Right atrium auricular region (tissue), 2 donors: Measurements from ENCODE around the gene TYR. TPM values are rescaled to one million over a fixed set of nuclear protein-coding genes. Genes with fewer than 3 reads are reported as not detected.

Source experiments
- DNase-seq: peaks from one replicate; pipeline ENCODE4 v3.0.0-alpha.2; 2019; ENCODE audit warnings: low spot score
- H3K27ac ChIP-seq, 2 donors: fragments of 200-600 bp; sonication (generic); 1 replicate in 1 of 2; 2 replicates in 1 of 2; pipeline ENCODE4 v1.5.1; 2016 to 2019
- H3K27me3 ChIP-seq, 2 donors: fragments of 200-600 bp; sonication (generic); one replicate each; pipeline versions ENCODE4 v1.5.1 to v1.6.0; 2017 to 2019
- H3K36me3 ChIP-seq: fragments of 200-600 bp; sonication (generic); one replicate; pipeline ENCODE4 v1.5.1; 2016
- H3K4me1 ChIP-seq, 2 donors: fragments of 200-600 bp; sonication (generic); one replicate each; pipeline versions ENCODE4 v1.5.1 to v1.6.0; 2017 to 2019
- H3K4me3 ChIP-seq, 2 donors: fragments of 200-600 bp; sonication (generic); 1 replicate in 1 of 2; 2 replicates in 1 of 2; pipeline ENCODE4 v1.5.1; 2017 to 2019; ENCODE audit warnings: mild to moderate bottlenecking in 1 of 2, moderate library complexity in 1 of 2
- H3K9me3 ChIP-seq, 2 donors: fragments of 200-600 bp; sonication (generic); one replicate each; pipeline ENCODE4 v1.5.1; 2019
- CTCF ChIP-seq, 2 donors: fragments of 200-600 bp; sonication (generic); IDR thresholded peaks; one replicate each; pipeline ENCODE4 v1.5.1; 2019; ENCODE audit warnings: antibody characterized with exemption in 2 of 2
- total RNA-seq, 2 donors: library from RNA; depleted of rRNA; stranded (reverse); fragments of >200 nt; gene quantifications; one replicate each; pipeline ENCODE4 v1.1.0, GENCODE V29; 2016

Gene TYR
- total RNA-seq, 2 donors from 2014 or later, result not detected

- Histone ChIP-seq H3K4me1 (no peaks in the 10 kb centered on the region), H3K9me3 (no peaks in the 10 kb centered on the region), H3K4me3 (no peak overlapping the region), H3K27ac (no peak overlapping the region), H3K27me3 (no peaks in the 10 kb centered on the region), H3K36me3 (no peaks in the 10 kb centered on the region)
- no peak for DNase-seq
- no peak for TF ChIP-seq CTCF (IDR thresholded peaks at IDR 0.05)
Observed at GRCh38 chr11:89168396-89168795, 9.3 kb upstream of the TYR start.

- no peaks in the 10 kb centered on the region for H3K4me1 ChIP-seq
- no peaks in the 10 kb centered on the region for H3K27me3 ChIP-seq
- H3K36me3 ChIP-seq, result no peaks in the 10 kb centered on the region
- H3K27ac ChIP-seq, result no peak overlapping the region
- DNase-seq, result no peak
- no peaks in the 10 kb centered on the region for H3K9me3 ChIP-seq
- TF ChIP-seq CTCF (IDR thresholded peaks at IDR 0.05), result no peak
- no peak overlapping the region for H3K4me3 ChIP-seq
Observed at GRCh38 chr11:89175796-89176195, 1.9 kb upstream of the TYR start.

GRCh38 chr11:89176938-89177337 lies 737 bp upstream of the TYR start:
- Histone ChIP-seq H3K27ac (no peak overlapping the region), H3K9me3 (no peaks in the 10 kb centered on the region), H3K36me3 (no peaks in the 10 kb centered on the region), H3K4me1 (no peaks in the 10 kb centered on the region), H3K4me3 (no peak overlapping the region), H3K27me3 (no peaks in the 10 kb centered on the region)
- TF ChIP-seq CTCF (IDR thresholded peaks at IDR 0.05), result no peak
- DNase-seq, result no peak

- Histone ChIP-seq H3K27ac (no peak overlapping the region), H3K36me3 (no peaks in the 10 kb centered on the region), H3K4me3 (no peak overlapping the region), H3K4me1 (no peaks in the 10 kb centered on the region), H3K9me3 (no peaks in the 10 kb centered on the region), H3K27me3 (no peaks in the 10 kb centered on the region)
- TF ChIP-seq CTCF (IDR thresholded peaks at IDR 0.05), result no peak
- no peak for DNase-seq
Observed at GRCh38 chr11:89181111-89181510, 3.4 kb downstream of the TYR start.

- Histone ChIP-seq H3K4me3 (no peak overlapping the region), H3K4me1 (no peaks in the 10 kb centered on the region), H3K36me3 (no peaks in the 10 kb centered on the region), H3K27me3 (no peaks in the 10 kb centered on the region), H3K9me3 (no peaks in the 10 kb centered on the region), H3K27ac (no peak overlapping the region)
- no peak for DNase-seq
- no peak for TF ChIP-seq CTCF (IDR thresholded peaks at IDR 0.05)
Observed at GRCh38 chr11:89182773-89183518, 5.3 kb downstream of the TYR start.

GRCh38 chr11:89184021-89184420 lies 6.3 kb downstream of the TYR start:
- no peak overlapping the region for H3K27ac ChIP-seq
- no peaks in the 10 kb centered on the region for H3K36me3 ChIP-seq
- no peaks in the 10 kb centered on the region for H3K27me3 ChIP-seq
- no peak for DNase-seq
- no peaks in the 10 kb centered on the region for H3K9me3 ChIP-seq
- TF ChIP-seq CTCF (IDR thresholded peaks at IDR 0.05), result no peak
- no peak overlapping the region for H3K4me3 ChIP-seq
- H3K4me1 ChIP-seq, result no peaks in the 10 kb centered on the region
